GM12872 (cell line): ENCODE measurements around the gene NDEL1.

ENCODE experiments used
- TF ChIP-seq, protein P1 (sequence below): IDR thresholded peaks from 3 replicates; pipeline ENCODE4 v1.5.1; 2011; ENCODE audit warnings: low read depth, mild to moderate bottlenecking, low read length, moderate library complexity; ENCODE audit not compliant: insufficient read depth

NDEL1 gene

DNA sequence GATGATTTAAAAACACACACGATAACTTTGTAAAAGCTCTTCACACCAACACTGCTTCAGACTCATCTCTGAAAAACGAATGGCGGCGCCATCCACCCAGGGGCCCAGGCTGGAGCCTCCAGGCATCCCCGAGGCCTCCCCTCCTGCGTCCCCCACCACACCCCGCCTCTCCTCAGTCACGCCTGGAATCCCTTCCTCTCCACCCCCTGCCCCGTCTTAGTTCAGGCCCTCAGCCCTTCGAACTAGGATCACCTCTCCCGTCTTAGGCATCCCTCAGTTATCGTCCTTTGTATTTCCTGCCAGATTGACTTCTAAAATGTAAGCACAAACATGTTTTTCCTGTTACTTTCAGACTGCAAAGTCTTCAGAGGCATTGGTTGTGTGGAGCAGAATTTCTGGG, 58.3 kb downstream of the NDEL1 start:
- TF ChIP-seq, protein P1, sequence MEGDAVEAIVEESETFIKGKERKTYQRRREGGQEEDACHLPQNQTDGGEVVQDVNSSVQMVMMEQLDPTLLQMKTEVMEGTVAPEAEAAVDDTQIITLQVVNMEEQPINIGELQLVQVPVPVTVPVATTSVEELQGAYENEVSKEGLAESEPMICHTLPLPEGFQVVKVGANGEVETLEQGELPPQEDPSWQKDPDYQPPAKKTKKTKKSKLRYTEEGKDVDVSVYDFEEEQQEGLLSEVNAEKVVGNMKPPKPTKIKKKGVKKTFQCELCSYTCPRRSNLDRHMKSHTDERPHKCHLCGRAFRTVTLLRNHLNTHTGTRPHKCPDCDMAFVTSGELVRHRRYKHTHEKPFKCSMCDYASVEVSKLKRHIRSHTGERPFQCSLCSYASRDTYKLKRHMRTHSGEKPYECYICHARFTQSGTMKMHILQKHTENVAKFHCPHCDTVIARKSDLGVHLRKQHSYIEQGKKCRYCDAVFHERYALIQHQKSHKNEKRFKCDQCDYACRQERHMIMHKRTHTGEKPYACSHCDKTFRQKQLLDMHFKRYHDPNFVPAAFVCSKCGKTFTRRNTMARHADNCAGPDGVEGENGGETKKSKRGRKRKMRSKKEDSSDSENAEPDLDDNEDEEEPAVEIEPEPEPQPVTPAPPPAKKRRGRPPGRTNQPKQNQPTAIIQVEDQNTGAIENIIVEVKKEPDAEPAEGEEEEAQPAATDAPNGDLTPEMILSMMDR = no peak

DNA sequence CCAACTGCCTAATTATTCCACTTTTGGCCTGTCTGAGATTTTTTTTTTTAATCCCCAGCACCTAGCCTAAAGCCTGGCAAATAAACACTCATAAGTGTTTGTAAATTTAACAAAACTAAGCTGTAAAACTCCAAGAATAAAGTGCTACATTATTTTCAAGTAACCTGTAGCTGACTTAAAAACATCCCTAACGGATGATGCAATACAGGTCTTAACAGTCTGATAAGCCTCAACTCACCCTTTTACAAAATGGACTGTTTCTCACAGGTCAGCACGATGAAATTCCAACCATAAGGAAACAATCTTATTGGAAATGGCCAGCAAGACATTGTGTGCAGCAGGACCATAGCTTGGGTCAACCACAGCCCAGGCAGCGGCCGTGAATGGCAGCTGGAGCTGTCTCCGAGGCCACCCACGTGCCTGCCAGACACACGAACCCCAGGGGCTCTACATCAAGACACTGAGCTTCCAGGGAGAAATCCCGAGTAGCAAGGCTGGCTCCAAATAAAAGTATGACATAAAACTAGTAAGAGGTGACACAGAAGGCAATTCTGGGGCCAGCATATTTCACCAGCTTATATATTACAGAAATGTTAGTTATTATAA, 58.9 kb downstream of the NDEL1 start:
- TF ChIP-seq, protein P1 = no peak

- TF ChIP-seq, protein P1 = no peak
These were observed 60.4 kb downstream of the NDEL1 start for GRCh38 chr17:8496081-8496480.

DNA sequence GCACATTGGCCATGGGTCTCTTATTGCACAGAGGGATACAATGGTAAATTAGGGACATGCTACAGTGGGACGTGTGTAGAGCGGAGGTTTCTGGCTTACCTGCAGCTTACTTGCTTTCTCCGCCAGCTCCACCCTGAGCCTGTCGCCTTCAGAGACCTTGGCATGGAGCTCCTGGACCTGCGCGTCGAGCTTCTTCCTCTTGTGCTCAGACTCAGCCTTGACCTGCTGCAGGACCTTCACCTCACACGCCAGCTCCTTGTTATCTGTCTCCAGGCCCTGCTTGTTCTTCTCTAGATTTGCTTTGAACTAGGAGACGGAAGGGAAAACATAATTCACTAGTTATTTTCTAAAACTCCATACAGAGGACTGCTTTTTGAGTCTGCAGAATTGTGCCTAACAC, 63.5 kb downstream of the NDEL1 start:
- TF ChIP-seq, protein P1 = no peak

- TF ChIP-seq, protein P1 = no peak
These were observed 63.9 kb downstream of the NDEL1 start for GRCh38 chr17:8499614-8500013.

- TF ChIP-seq, protein P1 = no peak
These were observed 64.9 kb downstream of the NDEL1 start for GRCh38 chr17:8500609-8501008.

GRCh38 chr17:8502126-8502525, 66.4 kb downstream of the NDEL1 start:
- TF ChIP-seq, protein P1 = no peak
